GM23338 (cell line): ENCODE results near the gene DAB2. TPM values are rescaled to one million over a fixed set of nuclear protein-coding genes. Genes with fewer than 3 reads are reported as not detected.

Source experiments
- ATAC-seq: fragments of 200-7000 bp; cut with Tn5 transposase; 3 replicates; pipeline ENCODE4 v1.9.1; 2020
- DNase-seq: peaks from one replicate; pipeline ENCODE4 v3.0.0-alpha.2; 2015; ENCODE audit warnings: low spot score
- H2AFZ ChIP-seq: fragments of 200-600 bp; sonication (generic); 2 replicates; pipeline ENCODE4 v1.8.0; 2016; ENCODE audit warnings: antibody characterized with exemption, mild to moderate bottlenecking, moderate library complexity
- H3F3A ChIP-seq: fragments of 200-600 bp; sonication (generic); replicated peaks from 2 replicates; pipeline ENCODE4 v1.8.0; 2017; ENCODE audit warnings: antibody characterized with exemption, mixed run types, low read depth
- H3K27ac ChIP-seq: fragments of 200-600 bp; sonication (generic); 2 replicates; pipeline ENCODE4 v1.6.1; 2016; ENCODE audit warnings: low read depth
- H3K27me3 ChIP-seq: fragments of 200-600 bp; sonication (generic); 2 replicates; pipeline ENCODE4 v1.8.0; 2016; ENCODE audit warnings: mild to moderate bottlenecking, mixed run types, moderate library complexity; ENCODE audit not compliant: insufficient read depth
- H3K36me3 ChIP-seq: fragments of 200-600 bp; sonication (generic); 2 replicates; pipeline ENCODE4 v1.8.0; 2016; ENCODE audit warnings: mild to moderate bottlenecking; ENCODE audit not compliant: insufficient read depth
- H3K4me1 ChIP-seq: fragments of 200-600 bp; sonication (generic); 2 replicates; pipeline ENCODE4 v1.8.0; 2016; ENCODE audit warnings: mild to moderate bottlenecking, moderate library complexity; ENCODE audit not compliant: insufficient read depth
- H3K4me2 ChIP-seq: fragments of 200-600 bp; sonication (generic); 2 replicates; pipeline ENCODE4 v1.7.1; 2017; ENCODE audit warnings: mixed run types
- H3K4me3 ChIP-seq: fragments of 200-600 bp; sonication (generic); 2 replicates; pipeline ENCODE4 v1.6.1; 2016; ENCODE audit warnings: mixed run types
- H3K79me2 ChIP-seq: fragments of 200-600 bp; sonication (generic); replicated peaks from 2 replicates; pipeline ENCODE4 v1.8.0; 2017; ENCODE audit warnings: mild to moderate bottlenecking; ENCODE audit not compliant: insufficient read depth
- H3K9me2 ChIP-seq: fragments of 200-600 bp; sonication (generic); 2 replicates; pipeline ENCODE4 v1.8.0; 2017; ENCODE audit not compliant: insufficient read depth
- H4K20me1 ChIP-seq: fragments of 200-600 bp; sonication (generic); replicated peaks from 2 replicates; pipeline ENCODE4 v1.8.0; 2017; ENCODE audit warnings: mild to moderate bottlenecking; ENCODE audit not compliant: insufficient read depth
- H3K27ac Mint-ChIP-seq: 2 replicates; pipeline ENCODE4 v1.8.0; 2020; ENCODE audit warnings: inconsistent platforms, mild to moderate bottlenecking, moderate library complexity, mixed read lengths
- H3K27me3 Mint-ChIP-seq: 3 replicates; pipeline ENCODE4 v1.8.0; 2022; ENCODE audit warnings: low read depth, mild to moderate bottlenecking, moderate library complexity, mixed read lengths, inconsistent platforms; ENCODE audit not compliant: insufficient read depth, poor library complexity
- H3K36me3 Mint-ChIP-seq: 3 replicates; pipeline ENCODE4 v1.8.0; 2021; ENCODE audit warnings: low read depth, mild to moderate bottlenecking, inconsistent platforms, moderate library complexity, mixed read lengths
- H3K4me1 Mint-ChIP-seq: 3 replicates; pipeline ENCODE4 v1.8.0; 2020; ENCODE audit warnings: mild to moderate bottlenecking, inconsistent platforms, mixed read lengths
- H3K4me3 Mint-ChIP-seq: 3 replicates; pipeline ENCODE4 v1.8.0; 2021; ENCODE audit warnings: moderate library complexity, mild to moderate bottlenecking, inconsistent platforms, mixed read lengths
- H3K9me3 Mint-ChIP-seq: 3 replicates; pipeline ENCODE4 v1.8.0; 2020; ENCODE audit warnings: moderate library complexity, mild to moderate bottlenecking, inconsistent platforms, mixed read lengths
- CREB1 ChIP-seq: fragments of 250-450 bp; sonication (Bioruptor Pico); IDR thresholded peaks from 2 replicates; pipeline ENCODE4 v1.5.0; 2020; ENCODE audit warnings: low read depth, mild to moderate bottlenecking, moderate library complexity
- CTCF ChIP-seq, 2 experiments: fragments of 200-600 bp in 1 of 2; sonication (generic) in 1 of 2; conservative IDR thresholded peaks; 2 replicates each; pipeline versions ENCODE4 v1.5.1 to v1.6.1; 2016 to 2017; ENCODE audit warnings: antibody characterized with exemption in 2 of 2, low read depth in 2 of 2, mild to moderate bottlenecking in 2 of 2, moderate library complexity in 1 of 2
- EZH2 ChIP-seq: fragments of 200-600 bp; sonication (generic); IDR thresholded peaks from one replicate; pipeline ENCODE4 v1.8.0; 2017; ENCODE audit warnings: antibody characterized with exemption, mild to moderate bottlenecking, low read depth; ENCODE audit not compliant: unreplicated experiment
- EZH2phosphoT487 ChIP-seq: fragments of 200-600 bp; sonication (generic); IDR thresholded peaks from one replicate; pipeline ENCODE4 v1.8.1; 2018; ENCODE audit warnings: antibody characterized with exemption; ENCODE audit not compliant: unreplicated experiment
- JUNB ChIP-seq: IDR thresholded peaks from one replicate; pipeline ENCODE4 v1.6.1; 2016; ENCODE audit warnings: antibody characterized with exemption; ENCODE audit not compliant: unreplicated experiment
- POLR2AphosphoS5 ChIP-seq: IDR thresholded peaks from 2 replicates; pipeline ENCODE4 v1.6.1; 2016; ENCODE audit warnings: antibody characterized with exemption, low read depth
- REST ChIP-seq: IDR thresholded peaks from one replicate; pipeline ENCODE4 v1.6.1; 2018; ENCODE audit warnings: antibody characterized with exemption; ENCODE audit not compliant: unreplicated experiment
- ZNF114 ChIP-seq: fragments of 250-450 bp; sonication (Bioruptor Pico); IDR thresholded peaks from 2 replicates; pipeline ENCODE4 v1.5.0; 2020; ENCODE audit warnings: mild to moderate bottlenecking, moderate library complexity
- ZNF331 ChIP-seq: fragments of 250-450 bp; sonication (Bioruptor Pico); IDR thresholded peaks from 2 replicates; pipeline ENCODE4 v1.5.0; 2020; ENCODE audit warnings: low read depth, mild to moderate bottlenecking, moderate library complexity
- long read RNA-seq: library from polyadenylated mRNA; unstranded; transcript quantifications from one replicate; pipeline ENCODE4 v2.0.0, GENCODE V29; 2020; ENCODE audit not compliant: unreplicated experiment
- polyA plus RNA-seq: library from polyadenylated mRNA; unstranded; fragments of >200 nt; fragmentation: Nextera tagmentation; extraction: Ambion mirVana; gene quantifications from 2 replicates; pipeline ENCODE4 v1.2.1, GENCODE V29; 2016
- total RNA-seq: library from RNA; depleted of rRNA; stranded (reverse); fragments of >200 nt; shearing (Covaris generic); gene quantifications from 2 replicates; pipeline ENCODE4 v1.2.3, GENCODE V29; 2014; rRNA removed
- TF ChIP-seq, protein P1 (sequence below): IDR thresholded peaks from 2 replicates; pipeline ENCODE4 v1.6.1; 2016; ENCODE audit warnings: antibody characterized with exemption

The DAB2 gene
- 2.6 and 8.4 TPM in 2 replicates for total RNA-seq
- 6.0 and 6.4 TPM in 2 replicates for polyA plus RNA-seq
- long read RNA-seq, partial matches to known transcripts = 2 of 2 reads
- long read RNA-seq, other reads (novel, unspliced or antisense) = 0 of 2 reads

- no peaks in the 10 kb centered on the region for H3K36me3 ChIP-seq
- H4K20me1 ChIP-seq = no peaks in the 10 kb centered on the region
- Mint-ChIP-seq H3K9me3 (no peaks in the 10 kb centered on the region), H3K36me3 (no peaks in the 10 kb centered on the region), H3K27me3 (peaks cover 5% of the 10 kb centered on the region), H3K4me3 (peak within 1 kb of the TSS; percentile 85), H3K4me1 (peaks cover 47% of the 10 kb centered on the region), H3K27ac (peak within 1 kb of the TSS; percentile 62; the same call in 1 of the 2 replicates)
- peaks cover 29% of the 10 kb centered on the region for H3K4me1 ChIP-seq
- no peaks in the 10 kb centered on the region for H3F3A ChIP-seq
- H3K79me2 ChIP-seq = no peaks in the 10 kb centered on the region
- ATAC-seq (peak; percentile 86), DNase-seq (peak; percentile 92)
- no peaks in the 10 kb centered on the region for H3K9me2 ChIP-seq
- peak within 1 kb of the TSS; percentile 83 for H2AFZ ChIP-seq
- H3K27me3 ChIP-seq = peaks cover 13% of the 10 kb centered on the region; the same call in 1 of the 2 replicates
- TF ChIP-seq CREB1 (CRISPR knock-in tag) = peak; percentile 58; the same call in 1 of the 2 replicates
- TF ChIP-seq EZH2phosphoT487 = no peak
- peak; percentile 68 to 77 for TF ChIP-seq CTCF (conservative IDR thresholded peaks at IDR 0.05; ENCODE audit: low read depth in 2 of 2)
- no peak for TF ChIP-seq ZNF331 (CRISPR knock-in tag)
- TF ChIP-seq EZH2 = peak; percentile 14
- H3K4me2 ChIP-seq = peak within 1 kb of the TSS; percentile 80
- peak within 1 kb of the TSS; percentile 68 for H3K4me3 ChIP-seq
- peak within 1 kb of the TSS; percentile 61; the same call in 1 of the 2 replicates for H3K27ac ChIP-seq
Measured at GRCh38 chr5:39424736-39425637, at the start of gene DAB2. TSS of gene DAB2 (minus strand) at chr5:39424980. CDS start at chr5:39394320, 30,660 bp downstream.

DNA sequence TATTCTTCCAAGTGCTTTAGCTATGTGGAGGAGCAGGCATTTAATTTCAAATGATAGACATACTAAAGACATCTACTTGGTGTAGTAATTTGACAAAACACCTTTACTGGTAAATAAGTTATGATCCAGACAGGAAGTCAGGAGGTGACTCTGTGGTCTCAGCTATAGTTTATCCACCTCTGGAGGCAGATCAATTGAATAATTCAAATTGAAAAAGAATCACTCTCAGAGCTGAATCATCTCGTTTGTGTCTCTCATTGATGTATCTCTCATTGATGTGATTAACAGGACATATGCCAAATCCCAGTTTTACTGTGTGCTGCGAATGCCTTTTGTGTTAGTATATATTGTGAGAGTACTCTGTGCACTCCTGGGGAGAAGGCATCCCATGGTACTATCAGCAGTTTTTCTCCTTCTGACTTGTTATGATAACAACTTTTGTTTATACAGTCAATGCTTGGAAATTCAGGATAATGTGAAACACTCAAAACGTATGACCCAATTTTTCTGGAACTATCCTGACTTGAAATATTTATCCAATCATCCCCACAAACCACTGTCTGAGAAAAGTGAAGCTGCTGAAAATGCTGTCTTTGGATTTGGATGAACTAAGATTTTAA is 48.5 kb upstream of the DAB2 start:
- H3K4me3 Mint-ChIP-seq = no peak overlapping the region
- H3K9me2 ChIP-seq = peaks cover 9% of the 10 kb centered on the region; the same call in 1 of the 2 replicates
- no peak overlapping the region for H3K4me2 ChIP-seq
- H3K79me2 ChIP-seq = no peaks in the 10 kb centered on the region
- no peak overlapping the region for H3K4me3 ChIP-seq
- peaks cover 10% of the 10 kb centered on the region for H3K4me1 Mint-ChIP-seq
- H3F3A ChIP-seq = no peaks in the 10 kb centered on the region
- H4K20me1 ChIP-seq = no peaks in the 10 kb centered on the region
- H3K27me3 ChIP-seq = no peaks in the 10 kb centered on the region
- ATAC-seq (no peak), DNase-seq (no peak)
- no peaks in the 10 kb centered on the region for H3K27me3 Mint-ChIP-seq
- no peaks in the 10 kb centered on the region for H3K4me1 ChIP-seq
- no peaks in the 10 kb centered on the region for H3K36me3 Mint-ChIP-seq
- H2AFZ ChIP-seq = no peak overlapping the region
- H3K27ac ChIP-seq = no peak overlapping the region
- no peaks in the 10 kb centered on the region for H3K9me3 Mint-ChIP-seq
- no peak overlapping the region for H3K27ac Mint-ChIP-seq
- H3K36me3 ChIP-seq = no peaks in the 10 kb centered on the region
- TF ChIP-seq ZNF114 (CRISPR knock-in tag) (no peak), CTCF (conservative IDR thresholded peaks at IDR 0.05; ENCODE audit: low read depth in 2 of 2) (no peak), EZH2 (no peak), POLR2AphosphoS5 (no peak), REST (no peak), CREB1 (CRISPR knock-in tag) (no peak), JUNB (no peak)
- TF ChIP-seq, protein P1, sequence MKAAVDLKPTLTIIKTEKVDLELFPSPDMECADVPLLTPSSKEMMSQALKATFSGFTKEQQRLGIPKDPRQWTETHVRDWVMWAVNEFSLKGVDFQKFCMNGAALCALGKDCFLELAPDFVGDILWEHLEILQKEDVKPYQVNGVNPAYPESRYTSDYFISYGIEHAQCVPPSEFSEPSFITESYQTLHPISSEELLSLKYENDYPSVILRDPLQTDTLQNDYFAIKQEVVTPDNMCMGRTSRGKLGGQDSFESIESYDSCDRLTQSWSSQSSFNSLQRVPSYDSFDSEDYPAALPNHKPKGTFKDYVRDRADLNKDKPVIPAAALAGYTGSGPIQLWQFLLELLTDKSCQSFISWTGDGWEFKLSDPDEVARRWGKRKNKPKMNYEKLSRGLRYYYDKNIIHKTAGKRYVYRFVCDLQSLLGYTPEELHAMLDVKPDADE = no peak
